ENCODE data around the gene LRRC72.
"Not testable (repeated sequence)": the region's sequence is repeated elsewhere in the genome, so short reads cannot be mapped to it uniquely, and the experiment has no call there.

The LRRC72 gene

DNA sequence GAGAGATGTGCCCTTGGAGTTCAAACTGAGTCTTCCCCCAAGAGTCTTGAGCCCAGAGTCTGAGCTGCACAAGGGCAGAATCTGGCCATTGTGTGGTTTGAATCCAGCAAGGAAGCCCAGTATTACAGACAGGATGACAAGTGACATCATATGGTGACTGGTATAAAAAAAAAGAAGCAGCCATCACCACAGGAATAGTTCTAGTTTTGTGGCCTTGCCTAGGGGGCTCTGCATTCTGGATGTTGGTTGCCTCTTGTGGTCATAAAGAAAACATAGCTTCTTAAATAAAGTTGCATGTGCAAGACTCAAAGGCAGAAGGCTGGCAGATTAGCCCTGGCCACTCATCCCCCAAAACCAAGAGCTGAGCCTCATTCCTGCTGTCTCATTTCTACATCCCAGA lies 16.8 kb upstream of the LRRC72 start:
- TF ChIP-seq, protein P1, sequence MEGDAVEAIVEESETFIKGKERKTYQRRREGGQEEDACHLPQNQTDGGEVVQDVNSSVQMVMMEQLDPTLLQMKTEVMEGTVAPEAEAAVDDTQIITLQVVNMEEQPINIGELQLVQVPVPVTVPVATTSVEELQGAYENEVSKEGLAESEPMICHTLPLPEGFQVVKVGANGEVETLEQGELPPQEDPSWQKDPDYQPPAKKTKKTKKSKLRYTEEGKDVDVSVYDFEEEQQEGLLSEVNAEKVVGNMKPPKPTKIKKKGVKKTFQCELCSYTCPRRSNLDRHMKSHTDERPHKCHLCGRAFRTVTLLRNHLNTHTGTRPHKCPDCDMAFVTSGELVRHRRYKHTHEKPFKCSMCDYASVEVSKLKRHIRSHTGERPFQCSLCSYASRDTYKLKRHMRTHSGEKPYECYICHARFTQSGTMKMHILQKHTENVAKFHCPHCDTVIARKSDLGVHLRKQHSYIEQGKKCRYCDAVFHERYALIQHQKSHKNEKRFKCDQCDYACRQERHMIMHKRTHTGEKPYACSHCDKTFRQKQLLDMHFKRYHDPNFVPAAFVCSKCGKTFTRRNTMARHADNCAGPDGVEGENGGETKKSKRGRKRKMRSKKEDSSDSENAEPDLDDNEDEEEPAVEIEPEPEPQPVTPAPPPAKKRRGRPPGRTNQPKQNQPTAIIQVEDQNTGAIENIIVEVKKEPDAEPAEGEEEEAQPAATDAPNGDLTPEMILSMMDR (IDR thresholded peaks at IDR 0.05; ENCODE audit: low read depth, low read length, missing control alignments), result no peak
- no peak overlapping the region for H3K4me3 ChIP-seq (replicated peaks; ENCODE audit: low read depth, low read length)
- DNase-seq (ENCODE audit: extremely low read depth, low read depth), result no peak

DNA sequence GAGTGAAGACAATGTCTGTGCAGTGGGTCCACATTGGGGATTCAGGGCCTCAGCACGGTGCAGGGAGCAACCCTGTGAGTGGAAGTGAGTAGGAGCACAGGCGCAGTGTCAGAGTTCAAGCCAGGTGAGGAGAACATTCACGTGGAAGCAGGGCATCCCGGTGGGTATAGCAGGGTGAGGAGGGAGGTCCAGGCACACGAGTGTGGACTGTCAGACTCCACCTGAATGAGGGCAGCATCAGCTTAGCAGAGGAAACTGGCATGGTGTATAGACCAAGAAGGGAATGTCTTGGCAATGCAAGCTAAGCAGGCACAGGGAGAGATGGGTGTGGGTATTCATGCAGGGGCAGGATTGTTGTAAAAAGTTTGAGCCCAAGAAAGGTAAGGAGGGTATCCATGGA lies 15.3 kb upstream of the LRRC72 start:
- DNase-seq (ENCODE audit: extremely low read depth, low read depth), result no peak
- TF ChIP-seq, protein P1 (IDR thresholded peaks at IDR 0.05; ENCODE audit: low read depth, low read length, missing control alignments), result no peak
- no peak overlapping the region for H3K4me3 ChIP-seq (replicated peaks; ENCODE audit: low read depth, low read length)

DNA sequence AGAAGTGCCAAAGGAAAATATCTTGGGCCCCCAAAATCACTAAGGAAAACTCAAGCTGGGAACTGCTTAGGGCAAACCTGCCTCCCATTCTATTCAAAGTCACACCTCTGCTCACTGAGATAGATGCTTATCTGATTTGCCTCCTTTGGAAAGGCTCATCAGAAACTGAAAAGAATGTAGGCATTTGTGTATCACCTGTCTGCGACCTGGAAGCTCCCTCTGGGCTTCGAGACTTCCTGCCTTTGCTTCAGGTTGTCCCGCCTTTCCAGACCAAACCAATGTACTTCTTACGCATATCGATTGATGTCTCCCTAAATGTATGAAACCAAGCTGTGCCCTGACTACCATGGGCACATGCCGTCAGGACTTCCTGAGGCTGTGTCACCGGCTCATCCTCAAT lies 14.5 kb upstream of the LRRC72 start:
- no peak for DNase-seq (ENCODE audit: extremely low read depth, low read depth)
- H3K4me3 ChIP-seq (replicated peaks; ENCODE audit: low read depth, low read length), result no peak overlapping the region
- TF ChIP-seq, protein P1 (IDR thresholded peaks at IDR 0.05; ENCODE audit: low read depth, low read length, missing control alignments), result no peak

DNA sequence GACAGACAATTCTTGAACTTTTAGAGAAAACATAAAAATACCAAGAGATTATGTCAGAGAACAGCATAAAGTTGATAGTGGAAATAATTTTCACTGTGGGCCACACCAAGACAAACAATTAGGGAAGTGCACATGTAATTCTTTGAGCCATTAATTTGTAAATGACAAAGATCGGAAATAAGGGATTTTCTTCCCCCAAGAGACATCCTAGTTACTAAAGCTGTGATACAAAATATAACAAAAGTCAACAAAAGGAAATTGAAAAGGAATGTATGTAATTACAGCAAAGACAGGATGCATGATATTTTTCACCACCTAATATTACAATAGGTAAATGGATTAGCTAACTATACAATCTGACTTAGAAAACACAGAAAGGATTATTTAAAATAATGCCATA lies 12.4 kb upstream of the LRRC72 start:
- no peak for DNase-seq (ENCODE audit: extremely low read depth, low read depth)
- TF ChIP-seq, protein P1 (IDR thresholded peaks at IDR 0.05; ENCODE audit: low read depth, low read length, missing control alignments), result no peak
- no peak overlapping the region for H3K4me3 ChIP-seq (replicated peaks; ENCODE audit: low read depth, low read length)

DNA sequence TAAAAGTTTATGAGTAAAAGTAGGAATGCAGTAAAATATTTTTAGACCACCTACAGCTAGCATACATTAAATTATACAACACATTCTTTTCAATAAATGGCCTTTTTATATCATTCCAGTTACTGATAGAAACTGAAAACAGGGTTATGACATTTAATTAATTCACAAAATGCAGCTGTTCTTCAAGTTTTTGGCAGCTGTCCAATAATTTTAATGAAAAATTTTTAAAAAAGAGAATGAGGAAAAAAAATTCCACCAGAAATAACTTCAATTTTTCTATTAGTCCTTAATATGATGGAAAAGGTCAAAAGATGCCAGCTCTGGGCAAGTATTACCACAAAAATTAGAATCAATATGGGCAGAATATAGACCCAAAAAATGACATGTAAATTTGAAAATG lies 11.9 kb upstream of the LRRC72 start:
- no peak for DNase-seq (ENCODE audit: extremely low read depth, low read depth)
- TF ChIP-seq, protein P1 (IDR thresholded peaks at IDR 0.05; ENCODE audit: low read depth, low read length, missing control alignments), result no peak
- H3K4me3 ChIP-seq (replicated peaks; ENCODE audit: low read depth, low read length), result no peak overlapping the region

DNA sequence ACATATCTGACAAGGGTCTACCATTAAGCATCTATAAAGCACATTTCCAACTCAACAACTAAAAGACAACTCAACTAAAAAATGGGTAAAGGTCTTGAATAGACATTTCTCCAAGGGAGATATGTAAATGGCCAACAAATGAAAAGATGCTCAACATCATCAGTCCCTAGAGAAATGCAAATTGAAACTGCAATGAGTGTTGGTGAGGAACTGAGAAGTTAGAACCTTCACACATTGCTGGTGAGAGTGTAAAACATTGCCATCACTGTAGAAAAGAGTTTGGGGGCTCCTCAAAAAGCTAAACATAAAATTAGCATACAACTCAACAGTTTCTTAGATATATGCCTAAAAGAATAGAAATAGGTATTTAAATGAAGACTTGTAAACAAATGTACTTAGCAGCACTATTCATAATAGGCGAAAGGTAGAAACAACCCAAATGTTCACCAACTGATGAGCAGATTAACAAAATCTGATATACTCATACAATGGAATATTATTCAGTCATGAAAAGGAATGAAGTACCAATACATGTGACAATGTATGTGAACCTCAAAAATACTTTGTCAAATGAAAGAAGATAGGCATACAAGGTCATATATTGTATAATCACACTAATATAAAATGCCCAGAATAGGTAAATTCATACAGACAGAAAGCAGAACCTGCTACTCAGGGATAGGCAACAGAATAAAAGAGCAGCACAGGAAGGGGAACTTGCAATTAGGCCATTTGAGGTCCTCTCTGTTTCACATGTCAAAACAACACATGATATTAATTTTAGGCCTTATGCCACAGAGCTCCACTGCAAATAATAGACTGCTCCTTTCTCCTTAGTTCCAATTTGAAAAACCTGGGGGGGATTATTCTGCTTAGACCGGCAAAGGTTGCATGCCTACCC lies 10.6 kb upstream of the LRRC72 start:
- no peak overlapping the region for H3K4me3 ChIP-seq (replicated peaks; ENCODE audit: low read depth, low read length)
- TF ChIP-seq, protein P1 (IDR thresholded peaks at IDR 0.05; ENCODE audit: low read depth, low read length, missing control alignments), result no peak
- DNase-seq (ENCODE audit: extremely low read depth, low read depth), result no peak

DNA sequence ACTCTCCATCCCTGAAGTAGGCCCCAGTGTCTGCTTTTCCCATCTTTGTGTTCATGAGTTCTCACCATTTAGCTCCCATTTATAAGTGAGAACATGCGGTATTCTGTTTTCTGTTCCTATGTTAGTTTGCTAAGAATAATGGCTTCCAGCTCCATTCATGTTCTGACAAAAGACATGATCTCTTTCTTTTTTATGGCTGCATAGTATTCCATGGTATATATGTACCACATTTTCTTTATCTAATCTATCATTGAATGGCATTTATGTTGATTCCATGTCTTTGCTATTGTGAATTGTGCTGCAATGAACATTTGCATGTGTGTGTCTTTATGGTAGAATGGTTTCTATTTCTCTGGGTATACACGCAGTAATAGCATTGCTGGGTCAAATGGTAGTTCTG lies 6.6 kb upstream of the LRRC72 start:
- H3K4me3 ChIP-seq (replicated peaks; ENCODE audit: low read depth, low read length); DNase-seq (ENCODE audit: extremely low read depth, low read depth): not testable (repeated sequence)
